ENCODE data around the gene GAB4.
"Not testable (repeated sequence)": the region's sequence is repeated elsewhere in the genome, so short reads cannot be mapped to it uniquely, and the experiment has no call there.

GAB4 gene, protein sequence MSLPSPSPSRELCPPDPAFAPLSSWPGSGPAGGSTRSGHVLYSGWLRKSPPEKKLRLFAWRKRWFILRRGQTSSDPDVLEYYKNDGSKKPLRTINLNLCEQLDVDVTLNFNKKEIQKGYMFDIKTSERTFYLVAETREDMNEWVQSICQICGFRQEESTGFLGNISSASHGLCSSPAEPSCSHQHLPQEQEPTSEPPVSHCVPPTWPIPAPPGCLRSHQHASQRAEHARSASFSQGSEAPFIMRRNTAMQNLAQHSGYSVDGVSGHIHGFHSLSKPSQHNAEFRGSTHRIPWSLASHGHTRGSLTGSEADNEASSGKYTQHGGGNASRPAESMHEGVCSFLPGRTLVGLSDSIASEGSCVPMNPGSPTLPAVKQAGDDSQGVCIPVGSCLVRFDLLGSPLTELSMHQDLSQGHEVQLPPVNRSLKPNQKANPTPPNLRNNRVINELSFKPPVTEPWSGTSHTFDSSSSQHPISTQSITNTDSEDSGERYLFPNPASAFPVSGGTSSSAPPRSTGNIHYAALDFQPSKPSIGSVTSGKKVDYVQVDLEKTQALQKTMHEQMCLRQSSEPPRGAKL

DNA sequence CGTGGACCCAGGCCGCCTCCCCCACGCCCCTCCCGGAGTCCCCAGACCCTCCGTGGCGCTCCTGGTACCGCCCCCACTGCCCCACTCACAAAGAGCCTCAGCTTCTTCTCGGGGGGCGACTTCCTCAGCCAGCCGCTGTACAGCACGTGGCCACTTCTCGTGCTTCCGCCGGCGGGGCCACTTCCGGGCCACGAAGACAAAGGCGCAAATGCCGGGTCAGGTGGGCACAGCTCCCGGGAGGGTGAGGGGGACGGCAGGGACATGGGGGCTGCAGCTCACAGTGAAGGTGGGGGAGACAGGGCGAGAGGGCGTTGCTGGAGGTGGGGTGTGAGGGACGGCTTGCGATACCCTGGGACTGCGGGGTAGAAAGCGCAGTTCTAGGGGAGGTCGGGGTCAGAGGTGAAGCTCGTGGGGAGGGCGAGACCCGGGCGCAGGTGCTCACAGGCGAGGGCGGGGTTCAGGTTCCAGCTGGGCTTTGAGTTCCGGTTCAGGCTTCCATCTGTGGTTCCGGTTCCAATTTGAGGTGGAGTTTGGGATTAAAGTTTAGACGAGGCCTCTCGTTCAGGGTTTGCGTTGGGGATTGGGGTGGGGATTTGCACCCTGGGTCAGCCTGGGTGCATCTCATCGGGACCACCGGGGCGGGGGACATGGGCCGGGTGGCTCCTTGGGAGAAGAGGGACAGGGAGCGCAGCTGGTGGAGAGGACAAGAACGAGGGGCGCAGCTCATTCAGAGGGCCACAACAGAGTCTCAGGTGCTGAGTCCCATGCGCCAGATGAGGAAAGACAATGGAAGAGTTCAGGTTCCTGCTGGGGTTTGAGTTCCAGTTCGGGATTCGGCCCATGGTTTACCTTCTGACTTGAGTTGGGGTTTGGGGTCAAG, at the start of gene GAB4:
TSS of gene GAB4 (minus strand) at position 371 of the 880 bp plus-strand sequence. CDS start at position 263, 108 bp downstream.
- TF ChIP-seq, protein P1, sequence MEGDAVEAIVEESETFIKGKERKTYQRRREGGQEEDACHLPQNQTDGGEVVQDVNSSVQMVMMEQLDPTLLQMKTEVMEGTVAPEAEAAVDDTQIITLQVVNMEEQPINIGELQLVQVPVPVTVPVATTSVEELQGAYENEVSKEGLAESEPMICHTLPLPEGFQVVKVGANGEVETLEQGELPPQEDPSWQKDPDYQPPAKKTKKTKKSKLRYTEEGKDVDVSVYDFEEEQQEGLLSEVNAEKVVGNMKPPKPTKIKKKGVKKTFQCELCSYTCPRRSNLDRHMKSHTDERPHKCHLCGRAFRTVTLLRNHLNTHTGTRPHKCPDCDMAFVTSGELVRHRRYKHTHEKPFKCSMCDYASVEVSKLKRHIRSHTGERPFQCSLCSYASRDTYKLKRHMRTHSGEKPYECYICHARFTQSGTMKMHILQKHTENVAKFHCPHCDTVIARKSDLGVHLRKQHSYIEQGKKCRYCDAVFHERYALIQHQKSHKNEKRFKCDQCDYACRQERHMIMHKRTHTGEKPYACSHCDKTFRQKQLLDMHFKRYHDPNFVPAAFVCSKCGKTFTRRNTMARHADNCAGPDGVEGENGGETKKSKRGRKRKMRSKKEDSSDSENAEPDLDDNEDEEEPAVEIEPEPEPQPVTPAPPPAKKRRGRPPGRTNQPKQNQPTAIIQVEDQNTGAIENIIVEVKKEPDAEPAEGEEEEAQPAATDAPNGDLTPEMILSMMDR (IDR thresholded peaks at IDR 0.05; ENCODE audit: extremely low read depth, missing control alignments) = no peak
- DNase-seq (ENCODE audit: low spot score) = no peak

GRCh38 chr22:17056807-17057206, 48.8 kb upstream of the GAB4 start:
- TF ChIP-seq, protein P1 (IDR thresholded peaks at IDR 0.05; ENCODE audit: extremely low read depth, missing control alignments) = no peak
- DNase-seq (ENCODE audit: low spot score) = no peak

DNA sequence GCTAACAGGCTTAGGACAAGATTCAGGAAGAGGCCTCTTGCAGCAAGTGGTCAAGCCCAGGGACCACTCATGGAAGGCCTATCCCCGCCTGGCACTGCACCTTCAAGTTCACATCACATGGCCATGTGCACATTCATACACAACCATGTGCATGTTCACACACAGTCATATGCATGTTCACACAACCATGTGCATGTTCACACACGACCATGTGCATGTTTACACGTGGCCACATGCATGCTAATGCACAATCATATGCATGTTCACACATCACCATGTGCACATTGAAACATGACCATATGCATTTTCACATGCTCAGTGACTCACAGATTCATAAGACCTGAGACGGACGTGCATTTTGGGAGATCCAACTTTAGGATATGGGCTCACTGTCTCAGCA, 48.0 kb upstream of the GAB4 start:
- no peak for DNase-seq (ENCODE audit: low spot score)
- TF ChIP-seq, protein P1 (IDR thresholded peaks at IDR 0.05; ENCODE audit: extremely low read depth, missing control alignments) = no peak

DNA sequence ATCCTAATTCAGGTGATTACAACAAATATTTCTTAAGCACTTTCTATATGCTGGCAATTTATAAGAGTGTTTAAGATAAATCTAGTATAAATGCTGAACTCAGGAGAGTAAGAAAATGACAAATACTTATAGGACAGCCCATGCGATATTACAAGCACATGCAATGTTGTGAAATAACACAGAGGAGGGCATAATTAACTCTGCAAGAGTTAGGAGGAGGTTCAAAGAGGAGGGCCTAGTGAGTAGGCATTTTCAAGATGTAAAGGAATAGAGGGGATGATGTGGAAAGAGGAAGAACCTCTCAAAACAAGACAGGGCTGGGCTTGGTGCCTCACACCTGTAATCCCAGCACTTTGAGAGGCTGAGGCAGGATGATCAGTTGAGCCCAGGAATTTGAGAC, 39.6 kb upstream of the GAB4 start:
- no peak for DNase-seq (ENCODE audit: low spot score)
- TF ChIP-seq, protein P1 (IDR thresholded peaks at IDR 0.05; ENCODE audit: extremely low read depth, missing control alignments) = no peak

GRCh38 chr22:17046566-17047348, 38.7 kb upstream of the GAB4 start:
- DNase-seq (ENCODE audit: low spot score) = no peak

GRCh38 chr22:17043521-17043920, 35.5 kb upstream of the GAB4 start:
- TF ChIP-seq, protein P1 (IDR thresholded peaks at IDR 0.05; ENCODE audit: extremely low read depth, missing control alignments) = no peak

More at GRCh38 chr22:17046566-17047348, 38.7 kb upstream of the GAB4 start:
- TF ChIP-seq, protein P1 (IDR thresholded peaks at IDR 0.05; ENCODE audit: extremely low read depth, missing control alignments) = no peak

GRCh38 chr22:17036842-17037711, 29.1 kb upstream of the GAB4 start:
- DNase-seq (ENCODE audit: low spot score) = not testable (repeated sequence)

More at GRCh38 chr22:17043521-17043920, 35.5 kb upstream of the GAB4 start:
- no peak for DNase-seq (ENCODE audit: low spot score)

DNA sequence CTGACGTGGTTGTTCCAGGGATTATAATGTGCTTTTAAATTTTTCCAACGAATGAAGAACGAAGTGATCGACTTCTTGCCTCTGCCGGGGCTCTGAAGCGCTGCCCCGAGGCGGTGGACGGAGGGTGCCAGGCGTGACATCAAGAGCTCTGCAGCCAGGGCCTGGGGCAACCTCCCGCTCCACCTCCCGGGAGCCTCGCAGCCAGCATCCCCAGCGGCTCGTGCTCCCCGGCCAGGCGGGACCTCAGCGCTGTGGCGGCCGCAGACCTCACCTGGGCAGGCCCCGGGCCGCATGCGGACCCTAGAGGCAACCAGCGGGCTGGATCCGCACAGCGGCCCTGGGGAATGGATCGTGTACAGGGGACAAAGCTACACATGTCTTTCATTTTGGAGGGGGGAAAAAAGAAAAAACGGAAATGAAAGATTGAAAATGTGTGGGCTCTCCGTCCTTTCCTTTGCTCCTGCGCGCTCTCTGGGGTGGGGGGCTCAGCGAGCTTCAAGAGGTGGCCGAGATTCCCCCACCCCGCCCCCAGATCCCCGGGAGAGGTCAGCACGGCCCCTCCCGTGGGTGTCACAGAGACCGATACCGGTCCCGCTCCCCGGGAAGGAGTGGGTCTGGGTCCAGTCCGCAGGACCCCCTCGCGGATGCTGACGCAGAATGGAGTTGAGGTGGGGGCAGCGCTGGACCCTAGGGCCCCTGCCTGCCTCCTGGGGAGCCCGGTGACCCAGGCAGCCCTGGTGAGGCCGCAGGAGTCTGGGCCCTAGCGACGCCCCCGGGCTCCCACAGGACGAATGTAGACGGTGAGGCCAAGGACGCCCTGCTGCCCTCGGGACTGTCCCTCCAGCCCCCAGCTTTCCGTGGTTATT, 28.2 kb upstream of the GAB4 start:
- not testable (repeated sequence) for DNase-seq (ENCODE audit: low spot score)
